ENCODE data around the gene RFLNA.
"Not testable (repeated sequence)": the region's sequence is repeated elsewhere in the genome, so short reads cannot be mapped to it uniquely, and the experiment has no call there.

Gene RFLNA

DNA sequence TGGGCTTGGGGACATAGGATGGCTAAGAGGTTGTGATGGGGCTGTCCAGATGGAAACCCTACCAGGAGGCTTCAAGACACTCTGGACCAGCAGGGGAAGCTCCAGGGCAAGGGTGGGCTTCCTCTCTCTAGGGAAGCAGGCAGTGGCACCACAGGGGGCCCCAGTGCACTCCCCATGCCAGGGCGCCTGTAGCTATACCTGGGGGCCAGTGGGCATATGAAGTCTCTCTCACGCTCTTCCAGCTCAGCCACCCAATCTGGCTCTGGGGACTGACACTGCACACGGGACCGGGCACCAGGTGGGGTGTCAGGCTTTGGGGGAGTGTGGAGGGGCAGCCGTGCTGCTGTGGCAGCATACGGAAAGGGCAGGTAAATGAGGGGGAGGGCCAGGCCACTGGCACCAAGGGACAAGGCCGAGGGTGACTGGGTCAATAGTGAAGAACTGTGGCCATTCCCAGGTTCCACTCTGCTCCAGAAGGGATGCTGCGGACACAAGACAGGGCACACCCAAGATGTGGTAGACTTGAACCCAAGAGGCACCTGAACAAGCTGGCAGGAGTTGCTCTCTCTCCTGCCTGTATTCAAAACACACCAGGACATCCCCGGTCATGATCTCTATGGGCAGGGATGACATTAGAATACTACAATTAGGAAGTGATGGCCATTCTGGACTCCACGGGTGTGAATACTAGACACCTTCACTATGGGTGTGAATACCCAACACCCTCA lies 27.5 kb downstream of the RFLNA start:
- in situ Hi-C loops (cut with MboI; ENCODE audit: low sequenced_read_pairs, unreplicated experiment): no loop called here
- DNase-seq (ENCODE audit: low spot score): no peak
- TF ChIP-seq, protein P1, sequence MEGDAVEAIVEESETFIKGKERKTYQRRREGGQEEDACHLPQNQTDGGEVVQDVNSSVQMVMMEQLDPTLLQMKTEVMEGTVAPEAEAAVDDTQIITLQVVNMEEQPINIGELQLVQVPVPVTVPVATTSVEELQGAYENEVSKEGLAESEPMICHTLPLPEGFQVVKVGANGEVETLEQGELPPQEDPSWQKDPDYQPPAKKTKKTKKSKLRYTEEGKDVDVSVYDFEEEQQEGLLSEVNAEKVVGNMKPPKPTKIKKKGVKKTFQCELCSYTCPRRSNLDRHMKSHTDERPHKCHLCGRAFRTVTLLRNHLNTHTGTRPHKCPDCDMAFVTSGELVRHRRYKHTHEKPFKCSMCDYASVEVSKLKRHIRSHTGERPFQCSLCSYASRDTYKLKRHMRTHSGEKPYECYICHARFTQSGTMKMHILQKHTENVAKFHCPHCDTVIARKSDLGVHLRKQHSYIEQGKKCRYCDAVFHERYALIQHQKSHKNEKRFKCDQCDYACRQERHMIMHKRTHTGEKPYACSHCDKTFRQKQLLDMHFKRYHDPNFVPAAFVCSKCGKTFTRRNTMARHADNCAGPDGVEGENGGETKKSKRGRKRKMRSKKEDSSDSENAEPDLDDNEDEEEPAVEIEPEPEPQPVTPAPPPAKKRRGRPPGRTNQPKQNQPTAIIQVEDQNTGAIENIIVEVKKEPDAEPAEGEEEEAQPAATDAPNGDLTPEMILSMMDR (IDR thresholded peaks at IDR 0.05; ENCODE audit: borderline replicate concordance, control extremely low read depth, extremely low read depth, insufficient read depth, missing control alignments): no peak

DNA sequence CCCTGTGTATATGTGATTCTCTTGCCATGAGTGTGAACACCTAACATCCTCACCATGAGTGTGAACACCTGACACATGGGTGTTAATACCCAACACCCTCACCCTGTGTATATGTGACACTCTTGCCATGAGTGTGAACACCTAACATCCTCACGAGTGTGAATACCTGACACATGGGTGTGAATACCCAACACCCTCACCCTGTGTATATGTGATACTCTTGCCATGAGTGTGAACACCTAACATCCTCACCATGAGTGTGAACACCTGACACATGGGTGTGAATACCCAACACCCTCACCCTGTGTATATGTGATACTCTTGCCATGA lies 28.1 kb downstream of the RFLNA start:
- in situ Hi-C loops (cut with MboI; ENCODE audit: low sequenced_read_pairs, unreplicated experiment); DNase-seq (ENCODE audit: low spot score): not testable (repeated sequence)

DNA sequence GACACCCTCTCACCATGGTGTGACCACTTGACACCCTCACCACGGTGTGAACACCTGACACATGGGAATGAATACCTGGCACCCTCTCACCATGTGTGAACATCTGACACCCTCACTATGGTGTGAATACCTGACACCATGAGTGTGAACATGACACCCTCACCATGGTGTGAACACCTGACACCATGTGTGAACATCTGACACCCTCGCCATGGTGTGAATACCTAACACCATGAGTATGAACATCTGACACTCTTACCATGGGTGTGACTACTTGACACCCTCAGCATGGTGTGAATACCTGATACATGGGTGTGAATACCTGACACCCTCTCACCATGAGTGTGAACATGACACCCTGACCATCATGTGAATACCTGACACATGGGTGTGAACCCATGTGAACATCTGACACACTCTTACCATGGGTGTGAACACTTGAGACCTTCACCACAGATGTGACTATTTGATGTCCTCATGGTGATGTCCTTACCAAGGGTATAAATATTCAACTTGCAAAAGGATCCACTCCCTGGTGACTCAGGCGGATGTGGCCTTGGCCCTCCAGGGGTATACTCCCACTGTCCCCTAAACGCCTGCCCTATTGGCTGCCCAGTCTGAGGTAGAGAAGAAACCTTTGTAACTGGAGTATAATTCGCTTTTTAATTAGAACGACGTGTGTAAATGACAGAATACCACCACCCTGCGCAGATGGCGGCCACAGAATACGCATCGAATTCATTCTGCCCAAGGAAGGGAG lies 29.1 kb downstream of the RFLNA start:
- TF ChIP-seq, protein P1 (IDR thresholded peaks at IDR 0.05; ENCODE audit: borderline replicate concordance, control extremely low read depth, extremely low read depth, insufficient read depth, missing control alignments): no peak
- DNase-seq (ENCODE audit: low spot score): no peak
- in situ Hi-C loops (cut with MboI; ENCODE audit: low sequenced_read_pairs, unreplicated experiment): no loop called here

DNA sequence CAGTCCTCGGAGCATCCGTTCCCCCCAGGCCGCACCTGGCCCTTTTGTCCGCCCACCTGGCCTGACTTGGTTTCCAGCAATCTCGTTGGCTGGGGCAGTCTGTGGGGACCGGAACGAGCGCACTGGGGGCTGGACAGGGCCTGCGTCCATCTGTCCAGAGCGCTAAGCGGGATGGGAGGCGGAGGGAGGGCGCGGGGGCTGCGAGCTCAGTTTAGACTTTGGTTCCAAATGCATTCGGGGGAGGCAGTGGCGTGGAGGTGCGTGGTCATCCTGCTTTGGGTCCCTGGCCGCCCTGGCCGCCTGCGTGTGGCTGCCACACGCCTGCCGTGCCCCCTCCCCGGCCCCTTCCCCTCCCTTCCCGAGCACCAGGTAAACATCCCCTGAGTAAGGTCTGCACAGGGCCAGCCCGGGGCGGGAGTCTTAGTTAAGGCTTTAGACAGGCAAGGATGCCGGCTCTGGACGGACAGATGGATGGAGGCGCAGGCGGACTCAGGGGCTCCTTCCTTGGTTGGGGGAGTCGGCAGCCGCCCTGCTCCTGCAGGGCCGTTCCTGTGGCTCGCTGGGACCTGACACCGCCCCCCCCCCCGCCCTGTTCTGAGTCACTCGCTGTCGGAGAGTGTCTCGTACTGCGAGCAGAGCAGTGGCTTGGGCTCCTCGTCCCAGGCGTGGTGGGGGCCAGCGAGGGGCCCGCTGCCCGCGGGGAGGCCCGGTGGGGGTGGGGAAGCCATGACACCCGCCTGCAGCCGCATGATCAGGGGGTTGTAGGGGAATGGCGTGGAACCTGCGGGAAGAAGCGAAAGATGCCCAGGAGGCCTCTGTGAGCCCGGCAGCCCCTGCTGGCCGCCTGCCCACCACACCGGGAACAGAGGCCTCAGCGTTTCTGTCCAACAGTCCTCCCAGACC lies 30.2 kb downstream of the RFLNA start:
- in situ Hi-C loops (cut with MboI; ENCODE audit: low sequenced_read_pairs, unreplicated experiment): no loop called here
- TF ChIP-seq, protein P1 (IDR thresholded peaks at IDR 0.05; ENCODE audit: borderline replicate concordance, control extremely low read depth, extremely low read depth, insufficient read depth, missing control alignments): no peak

DNA sequence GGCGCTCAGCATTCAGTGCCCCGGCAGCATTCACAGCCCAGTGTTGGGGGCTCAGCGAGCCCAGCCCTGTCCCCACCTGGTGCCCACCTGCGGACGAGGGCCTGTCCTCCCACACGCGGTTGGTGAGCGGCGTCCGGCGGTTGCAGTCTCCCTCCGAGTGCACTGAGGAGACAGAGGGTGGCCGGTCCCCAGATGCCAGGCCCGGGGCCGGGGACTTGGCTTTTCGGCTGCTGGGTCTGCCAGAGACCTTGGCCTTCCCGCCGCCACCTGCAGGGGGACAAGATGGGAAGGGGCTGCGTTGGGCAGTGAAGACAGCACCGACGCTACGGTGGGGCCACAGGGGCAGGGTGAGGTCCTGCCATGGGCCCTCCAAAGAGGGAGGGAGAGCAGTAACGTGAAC lies 31.2 kb downstream of the RFLNA start:
- no peak for DNase-seq (ENCODE audit: low spot score)
- in situ Hi-C loops (cut with MboI; ENCODE audit: low sequenced_read_pairs, unreplicated experiment): no loop called here
- TF ChIP-seq, protein P1 (IDR thresholded peaks at IDR 0.05; ENCODE audit: borderline replicate concordance, control extremely low read depth, extremely low read depth, insufficient read depth, missing control alignments): no peak

More for the DNA sequence above, 30.2 kb downstream of the RFLNA start:
- no peak for DNase-seq (ENCODE audit: low spot score)

DNA sequence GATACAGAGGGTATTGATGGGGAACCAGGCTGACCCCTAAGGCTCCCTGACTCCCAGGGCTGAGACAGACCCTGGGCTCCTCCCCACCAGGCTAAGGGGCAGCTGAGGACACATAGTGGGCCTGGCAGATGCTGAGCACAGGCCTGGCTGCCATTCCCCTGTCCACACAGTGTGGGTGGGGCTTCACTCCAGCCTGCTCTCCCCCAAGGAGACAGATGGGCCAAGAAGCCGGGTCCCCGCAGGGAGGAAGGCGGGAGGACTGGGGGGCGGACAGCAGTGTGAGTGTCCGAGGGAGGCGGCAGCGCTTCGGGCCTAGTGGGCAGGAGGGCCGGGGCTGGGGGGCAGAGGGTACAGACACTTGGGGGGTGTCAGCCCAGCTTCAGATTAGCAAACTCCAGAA lies 32.0 kb downstream of the RFLNA start:
- in situ Hi-C loops (cut with MboI; ENCODE audit: low sequenced_read_pairs, unreplicated experiment): no loop called here
- TF ChIP-seq, protein P1 (IDR thresholded peaks at IDR 0.05; ENCODE audit: borderline replicate concordance, control extremely low read depth, extremely low read depth, insufficient read depth, missing control alignments): no peak
- no peak for DNase-seq (ENCODE audit: low spot score)

Data from GM13976 (cell line).